ENCODE data around the gene FBXO15.

Gene FBXO15

DNA sequence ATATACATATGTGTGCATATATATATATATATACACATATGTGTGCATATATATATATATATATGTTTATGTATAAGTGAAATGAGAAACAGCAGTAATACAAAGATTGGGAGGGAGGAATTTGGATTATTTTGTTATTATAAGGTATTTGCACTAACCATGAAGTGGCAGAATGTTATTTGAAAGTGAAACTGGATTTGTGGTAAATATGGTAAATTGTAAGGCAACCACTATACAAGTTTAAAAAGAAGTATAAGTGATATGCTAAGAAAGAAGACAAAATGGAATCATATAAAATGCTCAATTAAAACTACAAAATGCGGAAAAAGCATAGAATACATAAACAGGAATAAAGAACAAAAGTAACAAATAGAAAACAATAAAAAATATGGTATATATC is 37.5 kb downstream of the FBXO15 start:
- DNase-seq (ENCODE audit: low read depth), result no peak
- no peak for TF ChIP-seq CTCF (IDR thresholded peaks at IDR 0.05; ENCODE audit: low read depth, low read length, missing control alignments)
- no peak overlapping the region for H3K4me3 ChIP-seq (ENCODE audit: low read depth, low read length)

DNA sequence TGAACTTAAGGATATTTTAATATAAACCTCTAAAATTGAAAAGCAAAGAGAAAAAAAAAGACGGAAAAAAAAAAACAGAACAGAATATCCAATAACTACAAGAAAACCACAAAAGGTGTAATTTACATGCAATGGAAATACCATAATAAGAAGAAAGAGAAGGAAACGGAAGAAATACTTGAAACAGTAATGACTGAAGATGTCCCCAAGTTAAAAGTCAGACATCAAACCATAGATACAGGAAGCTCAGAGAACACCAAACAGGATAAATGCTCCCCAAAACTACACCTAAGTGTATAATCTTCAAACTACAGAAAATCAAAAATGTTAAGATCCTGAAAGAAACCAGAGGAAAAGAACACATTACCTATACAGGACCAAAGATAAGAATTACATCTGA is 39.2 kb downstream of the FBXO15 start:
- no peak overlapping the region for H3K4me3 ChIP-seq (ENCODE audit: low read depth, low read length)
- no peak for DNase-seq (ENCODE audit: low read depth)
- no peak for TF ChIP-seq CTCF (IDR thresholded peaks at IDR 0.05; ENCODE audit: low read depth, low read length, missing control alignments)

DNA sequence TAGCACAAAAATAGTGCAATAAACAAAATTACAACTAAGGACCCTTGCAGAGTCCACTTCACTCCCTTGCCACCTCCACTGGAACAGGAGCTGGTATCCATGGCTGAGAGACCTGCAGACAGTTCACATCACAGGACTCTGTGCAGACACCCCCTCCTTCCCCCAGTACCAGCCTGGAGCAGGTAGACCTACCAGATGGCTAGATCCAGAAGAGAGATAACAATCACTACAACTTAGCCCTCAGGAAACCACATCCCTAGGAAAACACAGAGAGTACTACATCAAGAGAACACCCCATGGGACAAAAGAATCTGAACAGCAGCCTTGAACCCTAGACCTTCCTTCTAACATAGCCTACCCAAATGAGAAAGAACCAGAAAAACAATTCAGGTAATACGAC is 49.8 kb downstream of the FBXO15 start:
- DNase-seq (ENCODE audit: low read depth), result no peak
- no peak for TF ChIP-seq CTCF (IDR thresholded peaks at IDR 0.05; ENCODE audit: low read depth, low read length, missing control alignments)
- no peak overlapping the region for H3K4me3 ChIP-seq (ENCODE audit: low read depth, low read length)

DNA sequence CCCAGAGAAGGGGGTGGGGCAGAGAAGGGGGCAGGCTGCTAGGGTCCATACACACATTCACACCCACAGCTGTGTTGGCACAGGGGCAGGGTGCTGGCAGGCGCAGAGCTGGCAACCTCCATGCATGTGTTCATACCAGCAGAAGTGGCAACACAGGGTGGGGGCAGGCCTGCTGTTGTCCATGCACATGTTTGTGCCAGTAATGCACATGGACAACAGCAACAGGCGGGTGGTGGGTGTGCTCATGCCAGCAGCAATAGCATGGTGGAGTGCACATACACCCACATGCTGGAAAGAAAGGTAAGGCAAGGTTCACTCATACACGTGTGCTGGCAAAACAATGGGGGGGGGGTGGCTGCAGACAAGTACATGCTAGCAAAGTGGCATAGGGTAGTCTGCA is 54.7 kb downstream of the FBXO15 start:
- TF ChIP-seq CTCF (IDR thresholded peaks at IDR 0.05; ENCODE audit: low read depth, low read length, missing control alignments), result no peak
- DNase-seq (ENCODE audit: low read depth), result no peak
- H3K4me3 ChIP-seq (ENCODE audit: low read depth, low read length), result no peak overlapping the region

DNA sequence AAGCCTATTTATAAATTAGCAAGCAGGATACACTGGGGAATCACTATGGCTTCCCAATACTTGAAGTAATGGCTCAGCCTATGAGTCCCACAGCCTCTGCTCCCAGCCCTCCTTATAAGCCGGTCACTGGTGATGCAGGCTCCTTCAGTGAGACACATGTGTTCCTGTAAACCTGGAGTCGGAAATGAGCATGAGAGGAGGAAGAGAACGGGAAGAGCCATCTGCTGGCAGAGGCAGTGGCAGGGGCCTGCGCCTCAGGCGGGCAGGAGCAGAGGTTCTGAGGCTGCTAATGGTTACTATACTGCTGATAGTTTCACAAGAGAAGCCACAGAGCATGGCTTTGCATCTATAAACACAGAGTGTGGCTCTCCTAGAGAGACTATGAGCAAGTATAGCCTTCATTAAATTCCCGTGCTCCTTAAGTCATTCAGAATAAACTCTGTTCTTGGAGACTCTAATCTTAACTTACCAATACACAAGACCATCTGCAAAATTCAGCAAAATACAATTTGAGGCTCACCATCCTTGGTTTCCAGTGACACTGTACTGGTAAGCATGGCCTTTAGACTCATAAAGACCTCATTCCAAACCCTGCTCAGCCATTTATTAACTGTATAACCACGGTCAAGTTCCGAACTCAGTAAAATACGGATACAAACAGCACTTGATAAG is 63.3 kb downstream of the FBXO15 start:
- TF ChIP-seq CTCF (IDR thresholded peaks at IDR 0.05; ENCODE audit: low read depth, low read length, missing control alignments), result no peak
- DNase-seq (ENCODE audit: low read depth), result no peak
- no peak overlapping the region for H3K4me3 ChIP-seq (ENCODE audit: low read depth, low read length)

DNA sequence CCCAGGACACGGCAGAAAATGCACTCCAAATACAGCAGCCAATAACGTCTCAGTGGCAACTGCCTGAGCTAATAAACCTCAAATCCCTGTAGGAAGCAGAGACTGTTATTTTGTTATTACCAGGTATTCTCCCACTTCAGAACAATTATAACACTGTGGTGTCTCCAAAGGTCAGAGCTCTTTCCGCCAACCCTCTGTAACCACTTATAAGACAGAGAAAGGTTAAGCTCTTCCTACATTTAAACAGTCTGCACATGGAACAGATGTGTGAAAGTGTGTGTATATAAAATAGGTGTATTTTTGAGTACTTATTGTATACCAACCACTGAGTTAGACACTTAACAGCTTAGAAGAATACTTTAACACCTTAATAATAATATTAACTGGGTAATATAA is 64.1 kb downstream of the FBXO15 start:
- no peak for DNase-seq (ENCODE audit: low read depth)
- no peak overlapping the region for H3K4me3 ChIP-seq (ENCODE audit: low read depth, low read length)
- no peak for TF ChIP-seq CTCF (IDR thresholded peaks at IDR 0.05; ENCODE audit: low read depth, low read length, missing control alignments)
